ENCODE results near the gene GLIPR1L1. TPM values are rescaled to one million over a fixed set of nuclear protein-coding genes. Genes with fewer than 3 reads are reported as not detected.
"Not testable (repeated sequence)": the region's sequence is repeated elsewhere in the genome, so short reads cannot be mapped to it uniquely, and the experiment has no call there.

Gene GLIPR1L1
- total and polyA plus RNA-seq, 8 donors: 0.21 to 1.1 (median 0.75) TPM; not detected in 3

GRCh38 chr12:75327642-75328041, 6.8 kb upstream of the GLIPR1L1 start:
- no peak for DNase-seq
- Histone ChIP-seq H3K9me3 (no peaks in the 10 kb centered on the region), H3K4me1 (peaks cover 0 to 15% of the 10 kb centered on the region in 2 donors), H3K27ac (no peak overlapping the region), H3K27me3 (no peaks in the 10 kb centered on the region), H3K4me3 (no peak overlapping the region), H3K36me3 (no peaks in the 10 kb centered on the region)
- no peak for ATAC-seq
- no peak for TF ChIP-seq CTCF (IDR thresholded peaks at IDR 0.05)
- intact Hi-C loops (cut with DNase I): no loop called here

- no peak for TF ChIP-seq CTCF (IDR thresholded peaks at IDR 0.05)
- Histone ChIP-seq H3K9me3 (no peaks in the 10 kb centered on the region), H3K4me3 (peak within 1 kb of the TSS; percentile 43 to 46), H3K27me3 (no peaks in the 10 kb centered on the region), H3K4me1 (peaks cover 2 to 25% of the 10 kb centered on the region in 2 donors), H3K36me3 (no peaks in the 10 kb centered on the region), H3K27ac (peak within 1 kb of the TSS in 1 of 2 donors; percentile 20)
- peak; percentile 71 to 94 (median 84) for DNase-seq
- intact Hi-C loops (cut with DNase I): loop anchor here in 1 of 2 donors (10.0 kb wide), 1 partner anchor 165 kb away; no protein-coding TSS in a partner anchor
- peak; percentile 98 for ATAC-seq
Observed at GRCh38 chr12:75329918-75330826, 4.3 kb upstream of the GLIPR1L1 start, which contains the start of gene CAPS2. Gene CAPS2, minus strand, starts transcription at chr12:75330324. Its CDS starts 3,826 bp downstream, at chr12:75326498.

DNA sequence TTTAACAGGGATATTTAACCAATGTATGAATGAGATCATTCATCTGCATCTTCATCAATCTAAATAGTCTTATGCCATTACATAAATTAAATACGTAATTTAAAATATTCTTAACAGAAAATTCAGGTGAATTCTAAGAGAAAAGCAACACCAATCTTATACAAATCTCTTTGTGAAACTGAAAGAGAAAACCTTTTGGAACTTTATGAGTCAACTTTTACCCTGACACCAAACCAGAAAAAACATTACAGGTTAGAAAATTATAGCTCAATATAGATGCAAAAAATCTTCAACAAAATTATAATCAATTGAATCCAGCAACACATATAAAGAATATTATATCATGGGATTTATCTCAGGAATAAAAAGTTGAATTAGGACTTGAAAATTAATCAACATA, 3.4 kb downstream of the GLIPR1L1 start:
- Histone ChIP-seq H3K9me3 (no peaks in the 10 kb centered on the region), H3K27ac (no peak overlapping the region), H3K27me3 (peaks cover 0 to 3% of the 10 kb centered on the region in 2 donors), H3K4me1 (peaks cover 2 to 10% of the 10 kb centered on the region in 2 donors), H3K36me3 (no peaks in the 10 kb centered on the region), H3K4me3 (no peak overlapping the region)
- ATAC-seq (no peak), DNase-seq (no peak)
- no peak for TF ChIP-seq CTCF (IDR thresholded peaks at IDR 0.05)
- intact Hi-C loops (cut with DNase I): loop anchor here in 1 of 2 donors (10.0 kb wide), 1 partner anchor 157 kb away; no protein-coding TSS in a partner anchor

GRCh38 chr12:75341873-75342272, 7.4 kb downstream of the GLIPR1L1 start:
- no peaks in the 10 kb centered on the region for H3K27me3 ChIP-seq
- ATAC-seq (no peak), DNase-seq (no peak)
- no peak overlapping the region for H3K27ac ChIP-seq
- H3K9me3 ChIP-seq: no peaks in the 10 kb centered on the region
- no peak overlapping the region for H3K4me3 ChIP-seq
- intact Hi-C loops (cut with DNase I): no loop called here
- TF ChIP-seq CTCF (IDR thresholded peaks at IDR 0.05): no peak
- no peaks in the 10 kb centered on the region for H3K36me3 ChIP-seq
- H3K4me1 ChIP-seq: no peaks in the 10 kb centered on the region

DNA sequence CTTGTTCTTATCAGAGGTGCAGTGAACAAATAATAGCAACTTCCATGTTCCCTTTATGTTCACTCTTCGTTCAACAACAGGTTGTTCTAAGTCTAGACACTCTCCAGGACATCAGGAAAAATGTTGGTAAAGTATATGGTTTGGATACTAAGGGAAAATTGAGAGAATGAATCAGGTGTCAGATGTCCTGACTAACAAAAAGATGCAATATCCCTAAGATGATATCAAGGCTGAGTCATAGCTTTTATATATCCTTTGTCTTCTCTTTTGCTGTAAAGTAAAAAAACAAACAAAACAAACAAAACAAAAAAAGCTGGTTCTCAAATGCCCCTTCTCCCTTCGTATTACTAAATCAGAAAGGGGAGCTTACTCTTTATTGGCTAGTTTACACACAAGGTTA, 11.1 kb downstream of the GLIPR1L1 start:
- H3K4me3 ChIP-seq: no peak overlapping the region
- H3K9me3 ChIP-seq: no peaks in the 10 kb centered on the region
- H3K4me1 ChIP-seq: no peaks in the 10 kb centered on the region
- TF ChIP-seq CTCF (IDR thresholded peaks at IDR 0.05): no peak
- no peak for ATAC-seq
- H3K36me3 ChIP-seq: no peaks in the 10 kb centered on the region
- H3K27ac ChIP-seq: no peak overlapping the region
- intact Hi-C loops (cut with DNase I): no loop called here
- no peaks in the 10 kb centered on the region for H3K27me3 ChIP-seq
- no peak for DNase-seq

GRCh38 chr12:75346215-75346614, 11.7 kb downstream of the GLIPR1L1 start:
- H3K36me3 ChIP-seq; H3K9me3 ChIP-seq; H3K4me3 ChIP-seq; DNase-seq; H3K27ac ChIP-seq; intact Hi-C loops (cut with DNase I); ATAC-seq; H3K27me3 ChIP-seq; H3K4me1 ChIP-seq: not testable (repeated sequence)

Data from left lung (tissue), 10 donors.